ENCODE data around the gene PLD1.

PLD1 gene

GRCh38 chr3:171614318-171614921, 195.9 kb downstream of the PLD1 start:
- Histone ChIP-seq H3K36me3 (peaks cover 19 to 36% (median 32%) of the 10 kb centered on the region in 3 donors), H3K9me3 (no peaks in the 10 kb centered on the region), H3K4me3 (no peak overlapping the region), H3K4me1 (peaks cover 0 to 15% (median 0%) of the 10 kb centered on the region in 4 donors), H3K27me3 (no peaks in the 10 kb centered on the region), H3K27ac (no peak overlapping the region)
- intact Hi-C loops (cut with DNase I; ENCODE audit: low total_unique reads): no loop called here
- TF ChIP-seq CTCF (IDR thresholded peaks at IDR 0.05): peak in 1 of 2 experiments; percentile 26
- DNase-seq: no peak

GRCh38 chr3:171607452-171607851, 202.8 kb downstream of the PLD1 start:
- H3K4me3 ChIP-seq: no peak overlapping the region
- H3K9me3 ChIP-seq: no peaks in the 10 kb centered on the region
- intact Hi-C loops (cut with DNase I; ENCODE audit: low total_unique reads): no loop called here
- no peak for TF ChIP-seq CTCF (IDR thresholded peaks at IDR 0.05)
- DNase-seq: no peak
- H3K36me3 ChIP-seq: peaks cover 13 to 24% (median 24%) of the 10 kb centered on the region in 3 donors
- H3K27ac ChIP-seq: no peak overlapping the region
- H3K4me1 ChIP-seq: no peaks in the 10 kb centered on the region
- H3K27me3 ChIP-seq: no peaks in the 10 kb centered on the region

GRCh38 chr3:171606151-171606751, 204.0 kb downstream of the PLD1 start:
- peaks cover 18 to 22% (median 20%) of the 10 kb centered on the region in 3 donors for H3K36me3 ChIP-seq
- H3K4me3 ChIP-seq: no peak overlapping the region
- H3K27me3 ChIP-seq: no peaks in the 10 kb centered on the region
- no peaks in the 10 kb centered on the region for H3K9me3 ChIP-seq
- no peak for DNase-seq
- TF ChIP-seq CTCF (IDR thresholded peaks at IDR 0.05): no peak
- H3K27ac ChIP-seq: no peak overlapping the region
- intact Hi-C loops (cut with DNase I; ENCODE audit: low total_unique reads): no loop called here
- H3K4me1 ChIP-seq: no peaks in the 10 kb centered on the region

GRCh38 chr3:171604370-171604769, 205.9 kb downstream of the PLD1 start:
- H3K27me3 ChIP-seq: no peaks in the 10 kb centered on the region
- no peak overlapping the region for H3K4me3 ChIP-seq
- H3K4me1 ChIP-seq: no peaks in the 10 kb centered on the region
- peaks cover 18 to 21% (median 18%) of the 10 kb centered on the region in 3 donors for H3K36me3 ChIP-seq
- DNase-seq: no peak
- no peaks in the 10 kb centered on the region for H3K9me3 ChIP-seq
- no peak overlapping the region for H3K27ac ChIP-seq
- intact Hi-C loops (cut with DNase I; ENCODE audit: low total_unique reads): no loop called here
- no peak for TF ChIP-seq CTCF (IDR thresholded peaks at IDR 0.05)

- Histone ChIP-seq H3K4me3 (no peak overlapping the region), H3K4me1 (no peaks in the 10 kb centered on the region), H3K36me3 (peaks cover 18 to 26% (median 18%) of the 10 kb centered on the region in 3 donors), H3K27me3 (no peaks in the 10 kb centered on the region), H3K27ac (no peak overlapping the region), H3K9me3 (no peaks in the 10 kb centered on the region)
- intact Hi-C loops (cut with DNase I; ENCODE audit: low total_unique reads): no loop called here
- DNase-seq: no peak
- no peak for TF ChIP-seq CTCF (IDR thresholded peaks at IDR 0.05)
Observed at GRCh38 chr3:171602072-171602471, 208.2 kb downstream of the PLD1 start.

All from tibial artery (tissue), 4 donors.